ENCODE data around the gene DTNB.

- TF ChIP-seq EP300 (IDR thresholded peaks at IDR 0.05; ENCODE audit: low read depth) (no peak), POLR2A (IDR thresholded peaks at IDR 0.05) (no peak), POLR2AphosphoS5 (IDR thresholded peaks at IDR 0.05) (no peak)
- TF ChIP-seq, protein P1, sequence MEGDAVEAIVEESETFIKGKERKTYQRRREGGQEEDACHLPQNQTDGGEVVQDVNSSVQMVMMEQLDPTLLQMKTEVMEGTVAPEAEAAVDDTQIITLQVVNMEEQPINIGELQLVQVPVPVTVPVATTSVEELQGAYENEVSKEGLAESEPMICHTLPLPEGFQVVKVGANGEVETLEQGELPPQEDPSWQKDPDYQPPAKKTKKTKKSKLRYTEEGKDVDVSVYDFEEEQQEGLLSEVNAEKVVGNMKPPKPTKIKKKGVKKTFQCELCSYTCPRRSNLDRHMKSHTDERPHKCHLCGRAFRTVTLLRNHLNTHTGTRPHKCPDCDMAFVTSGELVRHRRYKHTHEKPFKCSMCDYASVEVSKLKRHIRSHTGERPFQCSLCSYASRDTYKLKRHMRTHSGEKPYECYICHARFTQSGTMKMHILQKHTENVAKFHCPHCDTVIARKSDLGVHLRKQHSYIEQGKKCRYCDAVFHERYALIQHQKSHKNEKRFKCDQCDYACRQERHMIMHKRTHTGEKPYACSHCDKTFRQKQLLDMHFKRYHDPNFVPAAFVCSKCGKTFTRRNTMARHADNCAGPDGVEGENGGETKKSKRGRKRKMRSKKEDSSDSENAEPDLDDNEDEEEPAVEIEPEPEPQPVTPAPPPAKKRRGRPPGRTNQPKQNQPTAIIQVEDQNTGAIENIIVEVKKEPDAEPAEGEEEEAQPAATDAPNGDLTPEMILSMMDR (IDR thresholded peaks at IDR 0.05), result no peak
Measured at GRCh38 chr2:25435421-25435820, 238.0 kb downstream of the DTNB start.
